ENCODE measurements around the gene STKLD1. TPM values are rescaled to one million over a fixed set of nuclear protein-coding genes. Genes with fewer than 3 reads are reported as not detected.

The STKLD1 gene
- total and polyA plus RNA-seq, 2 donors (not counting 1 experiment from before 2014, with no cell fraction given) = 0.18 to 1.1 TPM

Small RNA genes within 50 kb of the gene (small RNA-seq; reads per million reads assigned to genes)
- gene RF00019 (ENCODE audit: insufficient read length, low read depth, low replicate concordance) (not detected), gene SNORD24 (ENCODE audit: insufficient read length, low read depth, low replicate concordance) (not detected), gene SNORD36A (ENCODE audit: insufficient read length, low read depth, low replicate concordance) (not detected), gene SNORD36B (ENCODE audit: insufficient read length, low read depth, low replicate concordance) (not detected), gene SNORD36C (ENCODE audit: insufficient read length, low read depth, low replicate concordance) (not detected)

Other genes starting within 250 kb of the STKLD1 start
- gene GBGT1, start 212.5 kb upstream of the STKLD1 start, total RNA-seq = 52.7 and 57.9 TPM in 2 replicates
- gene GBGT1, start 212.5 kb upstream of the STKLD1 start, polyA plus RNA-seq = 15.2 and 19.6 TPM in 2 replicates
- gene OBP2B, start 167.1 kb upstream of the STKLD1 start, total RNA-seq = not detected in 2 replicates
- not detected in 2 replicates for gene OBP2B, start 167.1 kb upstream of the STKLD1 start, polyA plus RNA-seq
- not detected in 2 replicates for gene ABO, start 101.2 kb upstream of the STKLD1 start, total RNA-seq
- not detected in 2 replicates for gene ABO, start 101.2 kb upstream of the STKLD1 start, polyA plus RNA-seq
- gene SURF6, start 40.2 kb upstream of the STKLD1 start, total RNA-seq = 24.8 and 25.9 TPM in 2 replicates
- gene SURF6, start 40.2 kb upstream of the STKLD1 start, polyA plus RNA-seq = 14.7 and 24.4 TPM in 2 replicates
- gene MED22, start 28.2 kb upstream of the STKLD1 start, total RNA-seq = 50.4 and 56.9 TPM in 2 replicates
- gene MED22, start 28.2 kb upstream of the STKLD1 start, polyA plus RNA-seq = 33.9 and 44.9 TPM in 2 replicates
- gene RPL7A, start 28.1 kb upstream of the STKLD1 start, total RNA-seq = 2,342 and 2,407 TPM in 2 replicates
- 3,489 and 3,937 TPM in 2 replicates for gene RPL7A, start 28.1 kb upstream of the STKLD1 start, polyA plus RNA-seq
- gene SURF1, start 19.9 kb upstream of the STKLD1 start, total RNA-seq = 44.1 and 56.2 TPM in 2 replicates
- 46.7 and 54.5 TPM in 2 replicates for gene SURF1, start 19.9 kb upstream of the STKLD1 start, polyA plus RNA-seq
- gene SURF2, start 19.8 kb upstream of the STKLD1 start, total RNA-seq = 16.9 and 17.1 TPM in 2 replicates
- 14.0 and 17.3 TPM in 2 replicates for gene SURF2, start 19.8 kb upstream of the STKLD1 start, polyA plus RNA-seq
- gene SURF4, start 306 bp upstream of the STKLD1 start, total RNA-seq = 43.8 and 44.1 TPM in 2 replicates
- gene SURF4, start 306 bp upstream of the STKLD1 start, polyA plus RNA-seq = 34.7 and 44.9 TPM in 2 replicates
- gene REXO4, start 41.6 kb downstream of the STKLD1 start, total RNA-seq = 37.1 and 39.9 TPM in 2 replicates
- 22.2 and 25.0 TPM in 2 replicates for gene REXO4, start 41.6 kb downstream of the STKLD1 start, polyA plus RNA-seq
- 2.5 and 3.3 TPM in 2 replicates for gene ADAMTS13, start 46.0 kb downstream of the STKLD1 start, total RNA-seq
- gene ADAMTS13, start 46.0 kb downstream of the STKLD1 start, polyA plus RNA-seq = 4.9 and 5.7 TPM in 2 replicates
- gene CACFD1, start 83.6 kb downstream of the STKLD1 start, total RNA-seq = 31.1 and 37.1 TPM in 2 replicates
- 19.6 and 27.4 TPM in 2 replicates for gene CACFD1, start 83.6 kb downstream of the STKLD1 start, polyA plus RNA-seq
- 47.0 and 51.8 TPM in 2 replicates for gene SLC2A6, start 102.7 kb downstream of the STKLD1 start, total RNA-seq
- gene SLC2A6, start 102.7 kb downstream of the STKLD1 start, polyA plus RNA-seq = 85.2 and 108 TPM in 2 replicates
- gene MYMK, start 148.6 kb downstream of the STKLD1 start, total RNA-seq = not detected in 2 replicates
- gene MYMK, start 148.6 kb downstream of the STKLD1 start, polyA plus RNA-seq = not detected in 2 replicates
- not detected in 2 replicates for gene ADAMTSL2, start 158.3 kb downstream of the STKLD1 start, total RNA-seq
- gene ADAMTSL2, start 158.3 kb downstream of the STKLD1 start, polyA plus RNA-seq = 0.03 TPM in 1 of 2 replicates, not detected in the other
- gene FAM163B, start 233.0 kb downstream of the STKLD1 start, total RNA-seq = not detected in 2 replicates
- gene FAM163B, start 233.0 kb downstream of the STKLD1 start, polyA plus RNA-seq = not detected in 2 replicates